HG02623 (cell line): ENCODE measurements around the gene LRP10.

Experiments used
- ATAC-seq: cut with Tn5 transposase; IDR thresholded peaks from one replicate; pipeline ENCODE4 v1.9.1; 2021; ENCODE audit warnings: moderate library complexity; ENCODE audit not compliant: unreplicated experiment

Gene LRP10

GRCh38 chr14:22884738-22885523, 13.4 kb downstream of the LRP10 start:
- ATAC-seq = no peak

- ATAC-seq = no peak
These were observed 14.4 kb downstream of the LRP10 start for GRCh38 chr14:22885975-22886374.

GRCh38 chr14:22886500-22887259, 15.1 kb downstream of the LRP10 start:
- peak; percentile 38 for ATAC-seq

- peak; percentile 31 for ATAC-seq
These were observed 15.9 kb downstream of the LRP10 start for GRCh38 chr14:22887260-22887989.

- peak; percentile 51 for ATAC-seq
These were observed 16.4 kb downstream of the LRP10 start for GRCh38 chr14:22887990-22888378.

GRCh38 chr14:22888662-22889061, 17.1 kb downstream of the LRP10 start:
- no peak for ATAC-seq

GRCh38 chr14:22890416-22890815, 18.9 kb downstream of the LRP10 start:
- ATAC-seq = no peak

GRCh38 chr14:22892488-22892887, 20.9 kb downstream of the LRP10 start:
- no peak for ATAC-seq

GRCh38 chr14:22893706-22894105, 22.2 kb downstream of the LRP10 start:
- ATAC-seq = no peak

- ATAC-seq = no peak
These were observed 23.9 kb downstream of the LRP10 start for GRCh38 chr14:22895402-22895801.

GRCh38 chr14:22896356-22896755, 24.8 kb downstream of the LRP10 start:
- ATAC-seq = no peak

- ATAC-seq = no peak
These were observed 25.2 kb downstream of the LRP10 start for GRCh38 chr14:22896760-22897159.

GRCh38 chr14:22897357-22897756, 25.8 kb downstream of the LRP10 start:
- ATAC-seq = no peak

GRCh38 chr14:22898302-22899090, 27.0 kb downstream of the LRP10 start:
- ATAC-seq = no peak

GRCh38 chr14:22900081-22900799, 28.7 kb downstream of the LRP10 start:
- ATAC-seq = peak; percentile 50

GRCh38 chr14:22901799-22902198, 30.3 kb downstream of the LRP10 start:
- ATAC-seq = no peak

- no peak for ATAC-seq
These were observed 32.2 kb downstream of the LRP10 start for GRCh38 chr14:22903742-22904087.

GRCh38 chr14:22905627-22906026, 34.1 kb downstream of the LRP10 start:
- ATAC-seq = no peak

GRCh38 chr14:22906073-22906472, 34.5 kb downstream of the LRP10 start:
- no peak for ATAC-seq

GRCh38 chr14:22907429-22907828, 35.9 kb downstream of the LRP10 start:
- ATAC-seq = no peak
